Endothelial cell of umbilical vein (primary cell): ENCODE data around the gene OR11H7.

Source experiments
- JUN ChIP-seq: IDR thresholded peaks from 2 replicates; pipeline ENCODE4 v1.6.1; 2011; ENCODE audit warnings: borderline replicate concordance, low read depth; ENCODE audit not compliant: insufficient read length, insufficient read depth
- POLR2A ChIP-seq: IDR thresholded peaks from 2 replicates; pipeline ENCODE4 v1.6.1; 2012; ENCODE audit warnings: low read depth, mild to moderate bottlenecking, control low read depth, low read length
- TF ChIP-seq, protein P1 (sequence below): IDR thresholded peaks from 2 replicates; pipeline ENCODE4 v1.6.1; 2011; ENCODE audit not compliant: insufficient read depth, insufficient read length
- TF ChIP-seq, protein P2 (sequence below), 2 donors: IDR thresholded peaks; 1 replicate in 1 of 2; 2 replicates in 1 of 2; pipeline ENCODE4 v1.5.1; 2011; ENCODE audit warnings: low read length in 2 of 2, mild to moderate bottlenecking in 2 of 2, moderate library complexity in 2 of 2, control low read depth in 1 of 2, inconsistent platforms in 1 of 2, low read depth in 1 of 2; ENCODE audit not compliant: insufficient read depth in 1 of 2; ENCODE audit errors: extremely low read depth in 1 of 2

DNA sequence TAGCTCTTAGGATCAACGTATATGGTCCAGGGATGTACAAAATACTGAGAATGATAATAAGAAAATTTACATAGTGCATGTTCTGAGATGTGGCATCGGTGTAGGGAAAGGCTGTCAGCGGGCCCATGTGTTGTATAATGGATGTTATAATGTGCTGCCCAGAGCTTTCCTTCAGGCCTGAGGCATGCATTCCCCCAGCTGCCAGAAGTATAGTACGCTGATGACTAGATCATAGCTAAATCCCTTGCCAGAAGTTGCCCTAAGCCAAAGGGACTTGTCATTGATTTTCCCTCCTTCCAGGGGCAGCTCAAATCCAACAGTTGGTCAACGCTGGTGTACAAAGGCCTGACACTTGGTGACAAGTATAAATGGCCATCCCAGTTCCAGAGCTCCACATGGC, 44.6 kb upstream of the OR11H7 start:
- TF ChIP-seq, protein P1, sequence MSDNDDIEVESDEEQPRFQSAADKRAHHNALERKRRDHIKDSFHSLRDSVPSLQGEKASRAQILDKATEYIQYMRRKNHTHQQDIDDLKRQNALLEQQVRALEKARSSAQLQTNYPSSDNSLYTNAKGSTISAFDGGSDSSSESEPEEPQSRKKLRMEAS = no peak
- TF ChIP-seq, protein P2, sequence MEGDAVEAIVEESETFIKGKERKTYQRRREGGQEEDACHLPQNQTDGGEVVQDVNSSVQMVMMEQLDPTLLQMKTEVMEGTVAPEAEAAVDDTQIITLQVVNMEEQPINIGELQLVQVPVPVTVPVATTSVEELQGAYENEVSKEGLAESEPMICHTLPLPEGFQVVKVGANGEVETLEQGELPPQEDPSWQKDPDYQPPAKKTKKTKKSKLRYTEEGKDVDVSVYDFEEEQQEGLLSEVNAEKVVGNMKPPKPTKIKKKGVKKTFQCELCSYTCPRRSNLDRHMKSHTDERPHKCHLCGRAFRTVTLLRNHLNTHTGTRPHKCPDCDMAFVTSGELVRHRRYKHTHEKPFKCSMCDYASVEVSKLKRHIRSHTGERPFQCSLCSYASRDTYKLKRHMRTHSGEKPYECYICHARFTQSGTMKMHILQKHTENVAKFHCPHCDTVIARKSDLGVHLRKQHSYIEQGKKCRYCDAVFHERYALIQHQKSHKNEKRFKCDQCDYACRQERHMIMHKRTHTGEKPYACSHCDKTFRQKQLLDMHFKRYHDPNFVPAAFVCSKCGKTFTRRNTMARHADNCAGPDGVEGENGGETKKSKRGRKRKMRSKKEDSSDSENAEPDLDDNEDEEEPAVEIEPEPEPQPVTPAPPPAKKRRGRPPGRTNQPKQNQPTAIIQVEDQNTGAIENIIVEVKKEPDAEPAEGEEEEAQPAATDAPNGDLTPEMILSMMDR (IDR thresholded peaks at IDR 0.05; ENCODE audit: extremely low read depth in 1 of 2, insufficient read depth in 1 of 2, low read depth in 1 of 2, low read length in 2 of 2) = no peak
- TF ChIP-seq JUN (no peak), POLR2A (no peak)
